NCI-H146 treated with DMSO at 0.1 percent for 48 hours (cell line): ENCODE measurements around the gene CEACAM1.
"Not testable (repeated sequence)": the region's sequence is repeated elsewhere in the genome, so short reads cannot be mapped to it uniquely, and the experiment has no call there.

Experiments used
- DNase-seq: peaks from one replicate; lab custom pipeline; 2025; ENCODE audit not compliant: unreplicated experiment; lab: John Stamatoyannopoulos, UW

The CEACAM1 gene

GRCh38 chr19:42477933-42478332 lies 50.3 kb downstream of the CEACAM1 start:
- no peak for DNase-seq

DNA sequence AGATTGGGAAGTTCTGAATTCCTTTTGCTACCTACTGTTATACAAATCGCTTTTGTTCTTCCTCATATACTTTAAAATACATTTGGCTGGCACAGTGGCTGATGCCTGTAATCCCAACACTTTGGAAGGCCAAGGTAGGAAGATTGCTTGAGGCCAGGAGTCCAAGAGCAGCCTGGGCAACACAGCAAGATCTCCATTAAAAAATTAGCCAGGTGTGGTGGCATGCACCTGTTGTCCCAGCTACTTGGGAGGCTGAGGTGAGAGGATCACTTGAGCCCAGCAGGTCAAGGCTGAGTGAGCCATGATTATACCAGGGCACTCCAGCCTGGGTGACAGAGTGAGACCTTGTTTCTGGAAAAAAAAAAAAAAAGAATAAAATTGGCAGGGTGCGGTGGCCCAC lies 51.2 kb downstream of the CEACAM1 start:
- DNase-seq = no peak

GRCh38 chr19:42475366-42475765 lies 52.9 kb downstream of the CEACAM1 start:
- DNase-seq = no peak

GRCh38 chr19:42474743-42475142 lies 53.5 kb downstream of the CEACAM1 start:
- DNase-seq = no peak

DNA sequence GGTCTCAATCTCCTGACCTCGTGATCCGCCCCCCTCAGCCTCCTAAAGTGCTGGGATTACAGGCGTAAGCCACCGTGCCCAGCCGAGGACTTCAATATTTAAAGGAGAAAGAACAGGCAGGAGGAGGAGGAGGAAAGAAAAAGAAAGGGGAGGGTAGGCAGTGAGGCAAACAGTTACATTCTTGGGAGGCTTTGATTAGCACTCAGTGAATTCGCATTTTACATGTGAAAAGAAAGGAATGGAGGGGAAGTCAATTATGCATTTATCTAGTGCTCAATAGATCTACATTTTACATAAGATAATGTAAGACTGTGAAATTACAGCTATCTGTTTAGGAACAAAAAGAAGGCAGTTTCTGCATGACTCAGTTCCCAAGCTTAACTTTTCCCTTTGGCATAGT lies 54.6 kb downstream of the CEACAM1 start:
- no peak for DNase-seq

GRCh38 chr19:42472402-42473147 lies 55.7 kb downstream of the CEACAM1 start:
- DNase-seq = no peak

GRCh38 chr19:42471554-42472249 lies 56.6 kb downstream of the CEACAM1 start:
- no peak for DNase-seq

DNA sequence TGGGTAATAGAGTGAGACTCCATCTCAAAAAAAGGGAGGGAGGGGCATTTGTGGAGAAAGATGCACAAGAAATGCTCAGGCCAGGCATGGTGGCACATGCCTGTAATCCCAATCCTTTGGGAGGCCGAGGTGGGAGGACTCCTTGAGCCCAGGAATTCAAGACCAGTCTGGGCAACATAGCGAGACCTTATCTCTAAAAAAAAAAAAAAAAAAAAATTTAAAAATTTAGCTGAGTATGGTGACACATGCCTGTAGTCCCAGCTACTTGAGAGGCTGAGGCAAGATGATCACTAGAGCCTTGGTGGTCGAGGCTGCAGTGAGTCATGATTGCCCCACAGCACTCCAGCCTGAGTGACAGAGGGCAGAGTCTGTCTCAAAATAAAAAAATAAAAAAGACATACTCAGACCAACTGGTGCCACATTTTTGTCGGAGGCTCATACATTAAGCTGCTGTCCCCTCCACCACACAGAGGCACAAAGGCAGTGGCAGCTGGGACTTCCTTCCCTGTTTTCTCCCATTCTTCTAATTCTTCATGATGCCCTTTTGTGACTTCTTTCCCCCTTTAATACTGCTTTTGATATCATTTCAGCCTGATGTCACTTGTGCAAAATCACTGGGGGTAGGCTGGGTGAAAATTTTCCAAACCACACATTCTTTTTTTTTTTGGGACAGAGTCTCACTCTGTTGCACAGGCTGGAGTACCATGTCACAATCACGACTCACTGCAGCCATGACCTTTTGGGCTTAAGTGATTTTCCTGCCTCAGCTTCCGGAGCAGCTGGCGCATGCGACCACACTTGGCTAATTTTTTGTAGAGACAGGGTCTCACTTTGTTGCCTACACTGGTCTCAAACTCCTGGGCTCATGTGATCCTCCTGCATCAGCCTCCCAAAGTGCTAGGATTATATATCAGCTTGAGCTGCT lies 58.7 kb downstream of the CEACAM1 start:
- DNase-seq = no peak

DNA sequence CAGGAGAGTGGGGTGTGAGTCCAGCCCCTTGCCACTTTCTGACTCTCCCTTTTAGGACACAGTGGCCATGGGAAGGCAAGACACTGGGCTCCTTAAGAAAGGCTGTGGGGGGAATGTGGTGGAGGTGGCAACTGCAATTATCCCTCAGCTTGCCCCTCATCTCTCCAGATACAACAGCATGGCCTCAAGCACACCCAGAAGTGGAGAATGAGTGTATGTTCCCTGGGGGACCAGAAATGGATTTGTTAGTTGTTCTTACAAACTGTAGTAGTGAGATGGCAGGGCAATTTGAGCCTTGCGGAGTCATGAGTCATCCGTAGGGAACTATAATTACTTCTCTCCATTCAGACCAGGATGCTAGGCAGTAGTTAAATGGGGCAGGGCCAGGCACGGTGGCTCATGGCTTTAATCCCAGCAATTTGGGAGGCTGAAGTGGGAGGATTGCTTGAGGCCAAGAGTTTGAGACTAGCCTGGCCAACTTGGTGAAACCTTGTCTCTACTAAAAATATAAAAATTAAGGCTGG lies 59.9 kb downstream of the CEACAM1 start:
- DNase-seq = peak; percentile 13

DNA sequence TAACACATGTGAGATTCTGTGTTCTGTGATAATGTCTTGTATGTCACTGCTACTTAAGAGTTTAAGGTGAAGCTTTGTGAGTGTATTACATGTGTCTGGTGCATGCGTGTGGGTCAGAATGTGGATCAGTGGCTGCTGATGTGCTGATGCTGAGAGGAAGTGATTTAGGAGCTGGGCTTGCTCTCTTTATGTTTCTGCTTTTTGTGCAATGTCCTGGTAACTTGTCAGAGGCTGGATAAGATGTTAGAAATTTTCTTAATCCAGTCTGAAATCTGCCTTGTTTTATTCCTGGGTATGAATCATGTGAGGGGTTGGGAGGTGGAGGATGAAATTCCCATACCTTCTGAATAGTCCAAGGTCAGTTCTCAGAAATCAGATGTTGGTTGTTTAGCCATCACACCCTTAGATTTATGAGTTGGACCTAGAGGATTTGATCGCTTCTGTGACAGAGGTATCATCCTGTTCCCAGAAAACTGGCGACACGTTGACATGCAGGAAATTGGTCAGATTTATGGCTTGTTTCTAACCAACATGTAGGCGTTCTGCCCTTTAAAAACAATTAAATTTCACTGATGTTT lies 61.0 kb downstream of the CEACAM1 start:
- no peak for DNase-seq

DNA sequence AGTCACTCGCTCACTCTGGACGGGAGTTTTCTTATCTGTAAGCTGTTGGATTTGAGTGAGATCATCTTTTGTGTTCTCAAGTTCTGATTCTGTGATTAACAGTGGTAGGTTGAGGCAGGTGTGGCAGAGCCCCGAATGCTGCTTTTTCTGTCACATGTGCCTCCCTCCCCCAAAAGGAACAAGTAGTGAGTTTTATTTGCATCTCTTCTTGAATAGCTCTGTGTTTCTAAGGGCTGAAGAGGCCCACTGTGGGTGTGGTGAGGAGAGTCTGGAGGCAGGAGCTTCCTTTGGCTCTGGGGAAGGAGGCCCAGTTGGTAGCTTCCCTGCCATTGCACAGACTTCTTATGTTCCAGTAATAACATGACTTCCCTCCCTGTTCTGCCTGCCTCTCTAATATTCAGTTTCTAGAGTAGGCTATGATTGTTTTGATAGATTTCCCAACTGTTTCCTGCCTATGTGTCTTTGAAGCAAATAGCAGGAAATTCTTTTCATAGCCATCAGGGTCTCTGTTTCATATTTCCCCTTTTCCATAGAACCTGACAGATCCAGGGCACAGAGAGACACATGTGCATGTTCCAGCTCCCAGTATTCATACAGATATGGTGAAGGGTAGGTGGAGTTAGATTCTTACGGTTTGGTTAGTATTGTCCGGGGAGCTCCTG lies 61.6 kb downstream of the CEACAM1 start:
- DNase-seq = no peak

- DNase-seq = no peak
Observed at GRCh38 chr19:42465827-42466280, 62.4 kb downstream of the CEACAM1 start.

DNA sequence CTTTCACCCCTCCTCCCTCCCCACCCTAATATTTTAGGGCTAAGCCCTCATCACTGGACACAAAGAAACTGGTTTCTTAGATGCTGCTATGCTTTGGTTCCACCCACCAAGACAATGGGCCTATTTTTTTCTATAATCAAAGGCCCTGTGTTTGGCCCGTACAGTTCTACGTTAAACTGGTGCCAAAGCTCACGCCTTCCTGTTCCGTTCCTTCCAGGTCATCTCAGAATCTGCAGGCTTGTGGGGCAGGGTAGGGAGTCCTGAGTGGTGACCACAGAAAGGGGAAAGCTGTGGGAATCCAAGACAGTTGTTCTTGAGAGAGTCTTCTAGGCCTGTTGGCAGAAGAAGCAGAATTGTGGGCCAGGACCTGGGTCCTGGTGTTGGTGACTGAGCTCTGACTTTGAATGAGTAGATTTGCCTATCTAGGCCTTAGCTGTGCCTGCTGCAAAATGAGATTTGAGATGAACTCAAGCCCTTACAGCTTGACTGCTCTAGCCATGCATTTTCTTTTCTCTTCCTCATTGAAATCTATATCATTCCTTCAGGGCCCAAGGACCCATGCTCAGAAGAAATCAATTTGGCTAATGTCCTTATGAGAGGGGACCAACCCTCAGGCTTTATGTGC lies 66.5 kb downstream of the CEACAM1 start:
- DNase-seq = no peak

DNA sequence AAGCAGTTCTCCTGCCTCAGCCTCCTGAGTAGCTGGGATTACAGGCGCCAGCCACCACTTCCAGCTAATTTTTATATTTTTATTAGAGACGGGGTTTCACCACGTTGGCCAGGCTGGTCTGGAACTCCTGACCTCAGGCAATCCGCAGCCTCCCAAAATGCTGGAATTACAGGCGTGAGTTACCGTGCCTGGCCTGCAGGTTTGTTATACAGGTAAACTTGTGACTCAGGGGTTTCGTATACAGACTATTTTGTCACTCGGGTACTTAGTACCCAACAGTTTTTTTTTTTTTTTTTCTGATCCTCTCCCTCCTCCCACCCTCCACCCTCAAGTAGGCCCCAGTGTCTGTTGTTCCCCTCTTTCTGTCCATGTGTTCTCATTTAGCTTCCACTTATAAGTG lies 67.0 kb downstream of the CEACAM1 start:
- not testable (repeated sequence) for DNase-seq

- no peak for DNase-seq
Observed at GRCh38 chr19:42459926-42460325, 68.4 kb downstream of the CEACAM1 start.
